Amniotic epithelial cell (primary cell): ENCODE results near the gene C19orf73.

Experiments used
- DNase-seq: peaks from one replicate; pipeline ENCODE4 v3.0.0-alpha.2; 2010; ENCODE audit warnings: low read depth

The C19orf73 gene

DNA sequence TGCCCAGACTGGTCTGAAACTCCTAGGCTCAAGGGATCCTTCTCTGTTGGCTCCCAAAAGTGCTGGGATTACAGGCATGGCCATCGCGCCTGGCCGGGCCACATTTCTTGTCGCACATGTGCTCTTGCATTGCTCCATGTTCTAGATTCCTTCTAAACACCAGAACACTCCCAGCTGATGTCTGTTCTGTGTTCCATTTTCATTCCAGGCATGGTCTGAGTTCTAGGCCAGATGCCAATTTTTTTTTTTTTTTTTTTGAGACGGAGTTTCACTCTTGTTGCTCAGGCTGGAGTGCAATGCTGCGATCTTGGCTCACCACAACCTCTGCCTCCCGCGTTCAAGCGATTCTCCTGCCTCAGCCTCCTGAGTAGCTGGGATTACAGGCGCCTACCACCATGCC lies 2.9 kb upstream of the C19orf73 start:
- DNase-seq, result peak; percentile 44

- DNase-seq, result no peak
These were observed 1.9 kb upstream of the C19orf73 start for GRCh38 chr19:49120868-49121267.

- no peak for DNase-seq
These were observed 1.4 kb upstream of the C19orf73 start for GRCh38 chr19:49120325-49120683.

DNA sequence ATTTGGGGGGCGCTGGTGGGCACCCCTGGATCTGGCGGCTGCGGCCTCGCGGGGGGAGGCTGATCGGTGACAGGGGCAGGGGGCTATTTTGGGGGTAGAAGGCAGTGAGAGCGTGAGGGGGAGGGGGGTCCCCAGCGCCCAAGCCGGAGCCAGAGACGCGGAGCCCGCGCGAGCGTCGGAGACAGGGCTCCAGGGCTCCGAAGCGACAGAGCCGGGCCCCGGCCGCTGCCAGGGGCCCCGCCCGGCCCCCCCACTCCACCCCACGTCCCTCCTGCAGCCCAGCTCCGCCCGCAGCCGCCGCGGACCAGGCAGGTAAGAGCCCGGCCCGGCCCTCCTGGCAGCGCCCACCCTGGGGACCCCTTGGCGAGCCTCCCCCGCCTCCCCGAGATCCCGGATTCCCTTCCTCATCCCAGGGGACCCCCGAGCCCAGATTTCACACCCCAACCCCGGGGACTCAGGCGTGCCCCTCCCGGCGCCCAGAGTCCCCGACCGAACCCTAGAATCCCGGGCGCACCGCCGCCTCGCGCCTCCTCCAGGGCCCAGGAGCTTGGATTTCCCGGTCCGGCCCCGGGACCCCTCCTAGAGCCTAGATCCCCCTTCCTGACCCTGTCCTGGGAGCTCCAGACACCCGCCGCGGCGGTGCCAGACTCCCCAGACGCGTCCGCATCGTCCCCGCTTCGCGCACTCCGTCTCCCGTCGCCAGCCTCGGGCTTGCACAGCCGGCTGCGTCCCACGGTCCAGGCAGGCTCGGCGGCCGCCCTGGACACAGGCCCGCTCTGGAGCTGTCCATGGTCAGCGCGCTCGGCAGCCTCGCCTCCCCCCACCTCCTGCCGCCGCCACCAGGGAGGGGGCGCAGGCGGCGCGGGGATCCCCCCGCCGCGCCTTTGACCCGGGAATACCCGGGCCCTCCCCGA lies 725 bp upstream of the C19orf73 start, which contains the start of gene PPFIA3:
Gene PPFIA3, plus strand, starts transcription at position 134 of the 914 bp plus-strand sequence. CDS start 8,330 bp downstream, outside the sequence.
- peak; percentile 48 for DNase-seq

- DNase-seq, result no peak
These were observed 1.0 kb downstream of the C19orf73 start for GRCh38 chr19:49117677-49118564.

DNA sequence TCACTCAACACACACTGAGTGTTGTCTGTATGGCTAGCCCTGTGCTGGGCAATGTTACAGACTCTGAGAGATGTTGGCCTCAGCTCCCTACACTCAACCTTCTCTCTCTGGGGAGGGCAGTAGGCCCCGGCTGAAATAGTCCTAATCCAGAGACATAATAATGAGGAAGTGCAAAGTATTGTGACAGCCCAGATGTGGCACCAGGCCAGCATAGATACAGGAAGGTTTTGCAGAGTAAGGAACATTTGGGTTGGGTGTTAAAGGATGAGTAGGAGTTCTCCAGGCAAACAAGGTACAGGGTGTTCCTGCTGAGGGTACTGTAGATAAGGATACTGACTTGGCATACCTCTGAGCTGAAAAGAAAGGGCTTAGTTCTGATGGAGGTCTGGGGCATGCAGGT lies 2.4 kb downstream of the C19orf73 start:
- DNase-seq, result no peak

GRCh38 chr19:49114630-49115363 lies 4.1 kb downstream of the C19orf73 start:
- DNase-seq, result peak; percentile 50

DNA sequence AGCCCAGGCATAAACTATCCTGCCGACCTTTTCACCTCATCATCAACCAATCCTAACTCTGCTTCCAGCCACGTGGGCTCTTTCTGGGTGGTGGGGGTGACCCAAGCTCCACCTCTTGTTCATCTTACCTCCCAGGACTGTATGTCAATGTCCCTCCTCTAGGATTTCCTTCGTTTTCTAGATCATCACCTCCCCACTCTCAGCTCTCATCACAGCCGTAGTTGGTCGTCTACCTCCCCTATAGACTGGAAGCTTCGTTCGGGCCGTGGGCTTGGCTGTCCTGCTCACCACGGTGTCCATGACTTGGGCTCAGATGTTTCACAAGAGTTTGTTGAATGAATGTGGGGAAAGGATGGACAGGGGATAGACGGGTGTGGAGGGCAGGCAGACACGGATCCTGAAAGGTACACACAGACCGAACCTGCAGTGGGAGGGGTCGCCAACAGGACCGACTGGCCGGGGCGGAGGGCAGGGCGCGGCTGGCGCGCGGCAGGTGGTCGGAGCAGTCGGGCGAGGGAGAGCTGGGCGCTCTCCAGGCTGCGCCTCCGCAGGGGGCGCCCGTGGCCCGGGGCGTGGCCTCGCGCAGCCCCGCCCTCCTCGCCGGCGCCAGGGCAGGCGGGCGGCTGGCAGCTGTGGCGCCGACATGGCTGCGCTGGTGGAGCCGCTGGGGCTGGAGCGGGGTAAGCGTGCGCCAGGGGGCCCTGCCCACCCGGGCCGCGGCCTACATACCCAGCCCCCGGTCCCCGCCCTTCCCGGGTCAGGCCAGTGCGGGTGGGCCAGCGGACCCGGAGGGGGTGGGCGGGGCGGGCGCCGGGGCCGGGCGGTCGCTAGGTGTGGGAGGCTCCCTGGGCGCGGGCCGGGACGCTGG lies 4.9 kb downstream of the C19orf73 start, which contains the start of gene LIN7B:
Gene LIN7B, plus strand, starts transcription at position 609 of the 868 bp plus-strand sequence. Its CDS starts 35 bp downstream, at position 644.
- DNase-seq, result peak; percentile 45

- DNase-seq, result no peak
These were observed 7.5 kb downstream of the C19orf73 start for GRCh38 chr19:49111218-49111998.

DNA sequence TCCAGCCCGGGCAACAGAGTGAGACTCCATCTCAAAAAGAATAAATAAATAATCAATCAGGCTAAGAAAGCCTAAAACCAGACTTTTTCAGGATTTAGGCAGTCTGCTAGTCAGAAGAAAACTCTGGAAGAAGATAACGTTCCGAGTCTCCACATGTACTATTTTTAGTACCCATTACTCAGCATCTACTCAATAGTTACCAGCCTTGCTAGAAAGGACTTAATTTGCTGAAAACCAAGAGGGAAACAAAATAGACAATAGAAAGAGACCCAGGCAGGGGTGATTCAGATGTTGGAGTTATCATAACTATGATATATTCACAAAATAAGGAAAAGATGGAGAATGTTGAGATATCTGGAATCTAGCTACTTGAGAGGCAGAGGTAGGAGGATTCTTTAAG lies 8.4 kb downstream of the C19orf73 start:
- peak; percentile 41 for DNase-seq

DNA sequence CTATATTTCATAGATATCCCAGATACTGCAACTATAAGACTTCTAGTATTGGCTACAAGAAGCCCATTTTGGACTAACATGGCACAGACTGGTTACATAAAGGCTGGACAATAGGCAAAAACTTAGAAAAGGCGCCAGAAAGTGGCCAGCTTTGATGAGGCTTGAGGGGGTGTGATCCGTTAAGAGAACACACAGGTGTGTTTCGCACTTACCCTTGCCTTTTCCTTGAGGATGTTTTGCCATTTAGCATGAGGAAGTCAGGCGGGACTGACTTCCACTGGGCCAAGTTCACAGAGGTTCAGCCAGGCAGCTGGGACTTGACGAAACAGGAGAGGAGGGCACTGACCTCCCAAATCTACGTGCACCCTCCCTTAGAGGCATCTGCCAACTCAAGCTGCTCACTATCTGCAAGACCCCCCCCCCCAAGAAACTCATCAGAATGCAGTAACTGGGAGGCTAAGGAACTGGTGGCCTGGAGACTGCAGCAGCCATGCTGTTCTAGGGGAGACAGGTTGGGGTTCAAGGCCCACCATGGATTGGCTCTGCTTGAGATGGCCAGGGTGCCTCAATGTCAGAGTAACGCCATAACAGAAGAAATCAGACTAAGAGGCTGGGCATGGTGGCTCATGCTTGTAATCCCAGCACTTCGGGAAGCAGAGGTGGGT lies 9.2 kb downstream of the C19orf73 start:
- no peak for DNase-seq

DNA sequence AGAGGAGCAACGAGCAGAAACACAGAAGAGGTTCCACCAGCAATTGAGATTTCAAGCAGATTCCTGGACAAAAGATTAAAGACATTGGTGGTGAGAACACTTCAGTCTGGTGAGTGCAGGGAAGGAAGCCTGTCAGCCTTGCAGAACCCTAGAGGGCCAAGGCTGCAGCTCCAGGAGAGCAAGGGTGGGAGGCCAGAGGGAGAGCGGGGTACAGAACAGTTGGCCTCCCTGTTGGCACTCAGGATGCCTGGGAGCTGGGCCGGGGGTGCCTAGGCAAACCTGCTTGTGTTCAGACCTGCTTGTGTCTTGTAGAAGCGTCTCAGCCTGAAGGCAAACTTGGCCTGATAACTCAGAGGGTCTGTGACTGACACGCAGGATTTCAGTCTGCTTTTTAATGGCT lies 9.9 kb downstream of the C19orf73 start:
- DNase-seq, result no peak

DNA sequence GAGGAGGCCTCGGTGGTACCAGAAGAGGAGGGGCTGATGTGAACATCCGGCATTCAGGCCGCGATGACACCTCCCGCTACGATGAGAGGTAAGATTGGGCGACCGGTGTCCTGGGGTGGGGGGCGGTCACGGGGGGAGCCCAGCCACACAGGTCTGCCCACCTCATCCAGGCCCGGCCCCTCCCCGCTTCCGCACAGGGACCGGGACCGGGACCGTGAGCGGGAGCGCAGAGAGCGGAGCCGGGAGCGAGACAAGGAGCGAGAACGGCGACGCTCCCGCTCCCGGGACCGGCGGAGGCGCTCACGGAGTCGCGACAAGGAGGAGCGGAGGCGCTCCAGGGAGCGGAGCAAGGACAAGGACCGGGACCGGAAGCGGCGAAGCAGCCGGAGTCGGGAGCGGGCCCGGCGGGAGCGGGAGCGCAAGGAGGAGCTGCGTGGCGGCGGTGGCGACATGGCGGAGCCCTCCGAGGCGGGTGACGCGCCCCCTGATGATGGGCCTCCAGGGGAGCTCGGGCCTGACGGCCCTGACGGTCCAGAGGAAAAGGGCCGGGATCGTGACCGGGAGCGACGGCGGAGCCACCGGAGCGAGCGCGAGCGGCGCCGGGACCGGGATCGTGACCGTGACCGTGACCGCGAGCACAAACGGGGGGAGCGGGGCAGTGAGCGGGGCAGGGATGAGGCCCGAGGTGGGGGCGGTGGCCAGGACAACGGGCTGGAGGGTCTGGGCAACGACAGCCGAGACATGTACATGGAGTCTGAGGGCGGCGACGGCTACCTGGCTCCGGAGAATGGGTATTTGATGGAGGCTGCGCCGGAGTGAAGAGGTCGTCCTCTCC lies 11.1 kb downstream of the C19orf73 start:
- no peak for DNase-seq

DNA sequence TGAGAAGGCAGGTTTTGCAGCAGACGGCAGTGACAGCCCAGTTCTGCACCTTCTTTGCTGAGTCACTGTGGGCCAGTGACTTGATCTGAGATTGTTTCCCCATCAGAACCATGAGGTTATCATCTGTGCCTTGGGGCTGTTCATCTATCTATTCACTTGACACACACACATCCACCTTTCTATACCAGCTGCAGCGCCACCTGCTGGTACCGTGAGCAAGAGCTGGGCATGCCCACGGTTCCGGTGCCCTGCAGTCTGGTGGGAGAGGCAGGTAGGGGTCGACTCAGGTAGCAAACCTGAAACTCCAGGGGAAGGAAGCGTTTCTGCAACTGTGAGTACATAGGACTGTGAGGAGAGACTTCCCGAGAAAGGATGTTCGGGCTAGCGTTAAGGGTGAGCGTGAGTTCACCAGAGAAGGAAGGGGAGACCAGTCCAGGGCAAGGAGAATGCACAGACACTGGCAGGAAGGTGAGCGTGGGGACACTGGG lies 12.3 kb downstream of the C19orf73 start:
- peak; percentile 68 for DNase-seq

DNA sequence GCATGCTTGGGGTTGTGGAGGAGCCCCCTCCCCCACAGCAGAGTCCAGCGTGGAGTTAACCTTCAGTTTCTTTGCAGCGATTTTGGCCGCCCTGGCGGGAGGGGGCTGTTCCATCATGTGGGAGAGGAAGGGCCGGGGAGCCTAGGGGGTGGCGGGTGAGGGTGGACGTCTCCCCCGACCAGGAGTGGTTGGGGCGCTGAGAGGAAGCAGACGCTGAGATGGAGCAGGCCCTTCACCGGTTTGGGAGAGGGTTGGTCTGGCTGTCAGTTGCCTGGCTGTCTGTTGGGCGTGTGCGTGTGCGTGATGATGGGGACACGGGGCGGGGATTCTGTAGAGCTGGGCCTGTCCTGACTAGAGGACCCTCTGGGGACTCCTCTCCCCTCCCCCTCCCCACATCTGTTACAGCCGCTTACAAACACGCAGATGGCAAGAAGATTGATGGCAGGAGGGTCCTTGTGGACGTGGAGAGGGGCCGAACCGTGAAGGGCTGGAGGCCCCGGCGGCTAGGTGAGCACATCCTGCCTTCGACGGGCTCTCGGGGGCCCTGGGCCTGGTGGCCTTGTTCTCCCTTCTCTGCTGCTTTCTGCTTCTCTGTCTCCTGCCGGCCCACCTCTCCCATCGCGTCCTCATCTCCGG lies 14.6 kb downstream of the C19orf73 start:
- no peak for DNase-seq

GRCh38 chr19:49103331-49104085 lies 15.4 kb downstream of the C19orf73 start:
- no peak for DNase-seq

DNA sequence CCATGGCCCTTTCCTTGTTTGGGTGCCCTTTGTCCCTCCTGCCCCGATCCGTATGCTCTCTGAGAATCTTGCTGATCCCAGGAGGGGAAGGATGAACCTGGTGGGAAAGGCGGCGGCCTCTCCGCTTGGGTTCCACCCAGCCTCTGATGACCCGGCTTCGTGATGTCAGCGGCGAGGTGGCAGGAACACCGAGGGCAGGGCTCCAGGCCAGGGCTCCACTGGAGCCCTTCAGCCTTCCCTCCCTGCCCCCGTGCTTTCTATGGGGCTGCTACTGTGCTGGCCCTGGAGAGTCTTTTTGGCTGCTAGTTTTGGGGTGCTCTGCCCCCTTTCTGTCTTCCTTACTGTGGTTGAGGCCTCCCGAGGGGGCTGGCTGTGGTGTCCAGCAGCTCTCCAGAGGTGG lies 16.6 kb downstream of the C19orf73 start:
- DNase-seq, result no peak
